NT2/D1 (cell line): Measurements from ENCODE around the gene SEC63.

Source experiments
- DNase-seq: peaks from one replicate; pipeline ENCODE4 v3.0.0-alpha.2; 2011; ENCODE audit warnings: low read depth, low spot score
- H3K27me3 ChIP-seq: 2 replicates; pipeline ENCODE4 v1.6.0; 2011; ENCODE audit warnings: mild to moderate bottlenecking; ENCODE audit not compliant: insufficient read length, insufficient read depth
- H3K36me3 ChIP-seq: 2 replicates; pipeline ENCODE4 v1.6.1; 2011; ENCODE audit warnings: mild to moderate bottlenecking, low read length, mixed read lengths; ENCODE audit not compliant: insufficient read depth, insufficient read length
- H3K4me1 ChIP-seq: 2 replicates; pipeline ENCODE4 v1.5.1; 2011; ENCODE audit not compliant: insufficient read depth, insufficient read length
- H3K4me3 ChIP-seq: 2 replicates; pipeline ENCODE4 v1.5.1; 2011; ENCODE audit warnings: low read depth; ENCODE audit not compliant: insufficient read length
- H3K9ac ChIP-seq: 2 replicates; pipeline ENCODE4 v1.6.0; 2011; ENCODE audit warnings: low read depth; ENCODE audit not compliant: insufficient read length
- H3K9me3 ChIP-seq: 2 replicates; pipeline ENCODE4 v1.5.1; 2011; ENCODE audit warnings: mild to moderate bottlenecking, low read length; ENCODE audit not compliant: insufficient read depth
- SUZ12 ChIP-seq: IDR thresholded peaks from 2 replicates; pipeline ENCODE4 v1.6.1; 2011; ENCODE audit not compliant: insufficient read length, insufficient read depth; ENCODE audit errors: extremely low read depth
- YY1 ChIP-seq: IDR thresholded peaks from 2 replicates; pipeline ENCODE4 v1.6.1; 2011; ENCODE audit not compliant: insufficient read length, insufficient read depth
- ZNF274 ChIP-seq: IDR thresholded peaks from 2 replicates; pipeline ENCODE4 v1.6.1; 2011; ENCODE audit warnings: mild to moderate bottlenecking, low read depth, low read length

Gene SEC63

GRCh38 chr6:107846262-107846795, 111.7 kb downstream of the SEC63 start:
- no peak overlapping the region for H3K9ac ChIP-seq
- H3K4me1 ChIP-seq: no peaks in the 10 kb centered on the region
- H3K27me3 ChIP-seq: peaks cover 8% of the 10 kb centered on the region
- TF ChIP-seq SUZ12 (no peak), ZNF274 (no peak), YY1 (no peak)
- H3K9me3 ChIP-seq: no peaks in the 10 kb centered on the region
- no peak overlapping the region for H3K4me3 ChIP-seq
- no peak for DNase-seq
- no peaks in the 10 kb centered on the region for H3K36me3 ChIP-seq

DNA sequence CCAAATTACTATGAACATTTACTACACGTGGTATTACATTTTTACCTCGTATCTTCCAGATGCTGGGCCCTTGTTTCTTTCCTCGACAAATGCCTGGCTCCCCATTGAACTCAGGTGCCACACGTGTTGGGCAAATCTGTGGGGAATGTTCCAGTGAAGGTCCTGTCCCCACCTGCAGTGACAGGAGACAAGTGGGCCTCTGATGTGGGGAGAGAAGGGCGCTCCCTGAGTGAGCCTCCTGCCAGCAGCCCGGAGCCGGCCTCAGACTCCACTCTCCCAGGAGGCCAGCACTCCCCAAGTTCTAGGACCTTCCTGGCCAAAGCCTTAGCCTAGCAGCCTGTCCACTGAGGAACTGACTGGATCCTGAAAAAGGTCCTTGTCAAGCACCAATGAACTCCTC, 112.2 kb downstream of the SEC63 start:
- Histone ChIP-seq H3K4me1 (no peaks in the 10 kb centered on the region), H3K36me3 (no peaks in the 10 kb centered on the region), H3K9ac (no peak overlapping the region), H3K4me3 (no peak overlapping the region), H3K27me3 (peaks cover 8% of the 10 kb centered on the region), H3K9me3 (no peaks in the 10 kb centered on the region)
- no peak for DNase-seq
- TF ChIP-seq YY1: no peak
- TF ChIP-seq SUZ12: no peak
- TF ChIP-seq ZNF274: no peak

- no peaks in the 10 kb centered on the region for H3K4me1 ChIP-seq
- no peak overlapping the region for H3K4me3 ChIP-seq
- TF ChIP-seq ZNF274 (no peak), YY1 (no peak), SUZ12 (no peak)
- no peak overlapping the region for H3K9ac ChIP-seq
- H3K9me3 ChIP-seq: no peaks in the 10 kb centered on the region
- no peak for DNase-seq
- H3K27me3 ChIP-seq: peaks cover 3% of the 10 kb centered on the region
- no peaks in the 10 kb centered on the region for H3K36me3 ChIP-seq
These were observed 114.6 kb downstream of the SEC63 start for GRCh38 chr6:107843400-107843799.

DNA sequence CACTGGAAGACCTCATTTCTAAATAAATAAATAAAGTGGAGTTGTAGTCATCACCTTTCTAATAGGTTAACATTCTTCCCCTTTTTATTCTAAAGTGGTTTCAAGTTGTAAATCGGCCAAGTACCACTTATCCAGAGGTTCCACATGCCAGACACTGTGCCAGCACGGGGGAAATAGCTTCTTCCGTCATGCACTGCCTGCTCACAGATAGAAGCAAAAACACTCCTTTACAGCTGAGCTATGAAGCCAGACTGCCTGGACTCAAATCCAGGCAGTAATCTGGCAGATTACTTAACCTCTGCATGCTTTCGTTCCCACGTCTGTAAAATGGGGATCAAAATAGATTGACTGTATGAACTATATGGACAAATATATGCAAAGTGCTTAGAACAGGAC, 116.7 kb downstream of the SEC63 start:
- no peak for DNase-seq
- H3K9ac ChIP-seq: no peak overlapping the region
- no peaks in the 10 kb centered on the region for H3K9me3 ChIP-seq
- no peaks in the 10 kb centered on the region for H3K27me3 ChIP-seq
- H3K4me3 ChIP-seq: no peak overlapping the region
- H3K36me3 ChIP-seq: no peaks in the 10 kb centered on the region
- TF ChIP-seq YY1 (no peak), SUZ12 (no peak), ZNF274 (no peak)
- H3K4me1 ChIP-seq: no peaks in the 10 kb centered on the region

GRCh38 chr6:107840636-107841274, 117.3 kb downstream of the SEC63 start:
- no peak for TF ChIP-seq YY1
- TF ChIP-seq ZNF274: no peak
- no peak for TF ChIP-seq SUZ12
- Histone ChIP-seq H3K9me3 (no peaks in the 10 kb centered on the region), H3K9ac (no peak overlapping the region), H3K27me3 (no peaks in the 10 kb centered on the region), H3K4me3 (no peak overlapping the region), H3K4me1 (no peaks in the 10 kb centered on the region), H3K36me3 (no peaks in the 10 kb centered on the region)
- no peak for DNase-seq

- TF ChIP-seq SUZ12: no peak
- no peak for TF ChIP-seq ZNF274
- TF ChIP-seq YY1: no peak
- Histone ChIP-seq H3K4me1 (peaks cover 2% of the 10 kb centered on the region), H3K4me3 (no peak overlapping the region), H3K36me3 (no peaks in the 10 kb centered on the region), H3K9me3 (no peaks in the 10 kb centered on the region), H3K27me3 (no peaks in the 10 kb centered on the region), H3K9ac (no peak overlapping the region)
- no peak for DNase-seq
These were observed 124.9 kb downstream of the SEC63 start for GRCh38 chr6:107833136-107833535.

GRCh38 chr6:107832151-107833056, 125.6 kb downstream of the SEC63 start:
- H3K9me3 ChIP-seq: no peaks in the 10 kb centered on the region
- H3K4me1 ChIP-seq: peaks cover 2% of the 10 kb centered on the region
- no peaks in the 10 kb centered on the region for H3K27me3 ChIP-seq
- TF ChIP-seq SUZ12 (no peak), ZNF274 (no peak), YY1 (no peak)
- H3K9ac ChIP-seq: no peak overlapping the region
- no peak overlapping the region for H3K4me3 ChIP-seq
- no peaks in the 10 kb centered on the region for H3K36me3 ChIP-seq
- DNase-seq: no peak
